Measurements from ENCODE around the gene VASH2. TPM values are rescaled to one million over a fixed set of nuclear protein-coding genes. Genes with fewer than 3 reads are reported as not detected.
A peak's percentile ranks its signal among the peaks of the same experiment; 100 is the strongest.
"Not testable (repeated sequence)": the region's sequence is repeated elsewhere in the genome, so short reads cannot be mapped to it uniquely, and the experiment has no call there.

The VASH2 gene
- total RNA-seq, 1 experiment from 2014 or later, result 1.1 TPM

GRCh38 chr1:212953321-212953720 lies 3.0 kb downstream of the VASH2 start:
- in situ Hi-C loops (cut with HindIII; ENCODE audit: low sequenced_read_pairs), result no loop called here
- no peak for DNase-seq (ENCODE audit: low spot score)

- no peak for DNase-seq (ENCODE audit: low spot score)
- in situ Hi-C loops (cut with HindIII; ENCODE audit: low sequenced_read_pairs), result no loop called here
These were observed 4.2 kb downstream of the VASH2 start for GRCh38 chr1:212954514-212954913.

- in situ Hi-C loops (cut with HindIII; ENCODE audit: low sequenced_read_pairs), result no loop called here
- no peak for DNase-seq (ENCODE audit: low spot score)
These were observed 4.8 kb downstream of the VASH2 start for GRCh38 chr1:212955098-212955497.

- DNase-seq (ENCODE audit: low spot score), result no peak
- in situ Hi-C loops (cut with HindIII; ENCODE audit: low sequenced_read_pairs), result no loop called here
These were observed 5.8 kb downstream of the VASH2 start for GRCh38 chr1:212955961-212956620.

GRCh38 chr1:212957546-212957945 lies 7.2 kb downstream of the VASH2 start:
- DNase-seq (ENCODE audit: low spot score), result no peak
- in situ Hi-C loops (cut with HindIII; ENCODE audit: low sequenced_read_pairs), result no loop called here

- no peak for DNase-seq (ENCODE audit: low spot score)
These were observed 7.8 kb downstream of the VASH2 start for GRCh38 chr1:212958175-212958574.

GRCh38 chr1:212959266-212960220 lies 9.2 kb downstream of the VASH2 start:
- in situ Hi-C loops (cut with HindIII; ENCODE audit: low sequenced_read_pairs), result no loop called here
- no peak for DNase-seq (ENCODE audit: low spot score)

More at GRCh38 chr1:212958175-212958574, 7.8 kb downstream of the VASH2 start:
- in situ Hi-C loops (cut with HindIII; ENCODE audit: low sequenced_read_pairs), result no loop called here

- in situ Hi-C loops (cut with HindIII; ENCODE audit: low sequenced_read_pairs), result no loop called here
- DNase-seq (ENCODE audit: low spot score), result no peak
These were observed 10.6 kb downstream of the VASH2 start for GRCh38 chr1:212960932-212961331.

- in situ Hi-C loops (cut with HindIII; ENCODE audit: low sequenced_read_pairs), result no loop called here
- DNase-seq (ENCODE audit: low spot score), result no peak
These were observed 12.2 kb downstream of the VASH2 start for GRCh38 chr1:212962509-212962908.

GRCh38 chr1:212964102-212964501 lies 13.8 kb downstream of the VASH2 start:
- no peak for DNase-seq (ENCODE audit: low spot score)
- in situ Hi-C loops (cut with HindIII; ENCODE audit: low sequenced_read_pairs), result no loop called here

GRCh38 chr1:212964993-212965392 lies 14.7 kb downstream of the VASH2 start:
- DNase-seq (ENCODE audit: low spot score); in situ Hi-C loops (cut with HindIII; ENCODE audit: low sequenced_read_pairs): not testable (repeated sequence)

- in situ Hi-C loops (cut with HindIII; ENCODE audit: low sequenced_read_pairs), result no loop called here
These were observed 16.3 kb downstream of the VASH2 start for GRCh38 chr1:212966616-212967015.

GRCh38 chr1:212967801-212968200 lies 17.5 kb downstream of the VASH2 start:
- in situ Hi-C loops (cut with HindIII; ENCODE audit: low sequenced_read_pairs), result no loop called here
- DNase-seq (ENCODE audit: low spot score), result peak; percentile 14

More at GRCh38 chr1:212966616-212967015, 16.3 kb downstream of the VASH2 start:
- DNase-seq (ENCODE audit: low spot score), result no peak

GRCh38 chr1:212968368-212968863 lies 18.1 kb downstream of the VASH2 start:
- in situ Hi-C loops (cut with HindIII; ENCODE audit: low sequenced_read_pairs), result no loop called here
- DNase-seq (ENCODE audit: low spot score), result no peak

GRCh38 chr1:212970085-212970484 lies 19.7 kb downstream of the VASH2 start:
- in situ Hi-C loops (cut with HindIII; ENCODE audit: low sequenced_read_pairs), result no loop called here
- DNase-seq (ENCODE audit: low spot score), result no peak

- DNase-seq (ENCODE audit: low spot score), result no peak
- in situ Hi-C loops (cut with HindIII; ENCODE audit: low sequenced_read_pairs), result no loop called here
These were observed 21.0 kb downstream of the VASH2 start for GRCh38 chr1:212971312-212971711.

GRCh38 chr1:212973426-212973825 lies 23.1 kb downstream of the VASH2 start:
- in situ Hi-C loops (cut with HindIII; ENCODE audit: low sequenced_read_pairs), result no loop called here
- DNase-seq (ENCODE audit: low spot score), result no peak

- DNase-seq (ENCODE audit: low spot score), result no peak
- in situ Hi-C loops (cut with HindIII; ENCODE audit: low sequenced_read_pairs), result no loop called here
These were observed 23.6 kb downstream of the VASH2 start for GRCh38 chr1:212973899-212974298.

- in situ Hi-C loops (cut with HindIII; ENCODE audit: low sequenced_read_pairs), result no loop called here
- DNase-seq (ENCODE audit: low spot score), result no peak
These were observed 24.4 kb downstream of the VASH2 start for GRCh38 chr1:212974711-212975110.
